K562 (cell line): ENCODE measurements around the gene SORCS2. TPM values are rescaled to one million over a fixed set of nuclear protein-coding genes. Genes with fewer than 3 reads are reported as not detected.

Experiments used
- ATAC-seq: fragments of 200-7000 bp; cut with Tn5 transposase; 3 replicates; pipeline ENCODE4 v1.9.1; 2020; ENCODE audit warnings: moderate library complexity
- BruUV-seq: library from RNA; stranded (reverse); fragments of 400-500 nt; replicated peaks from 2 replicates; lab custom pipeline; 2021; lab: Mats Ljungman, UMichigan
- CTCF ChIA-PET: fragments of 300-600 bp; formaldehyde crosslinking; extraction: SDS; loops from one replicate; lab custom pipeline; 2021; ENCODE audit warnings: low intra/inter-chr PET ratio; lab: Yijun Ruan, JAX
- POLR2A ChIA-PET: fragments of 300-600, 350-650 bp; sonication (Branson Sonifier 250); formaldehyde crosslinking; extraction: SDS; loops from one replicate; lab custom pipeline; 2021; ENCODE audit warnings: antibody characterized with exemption, inconsistent platforms; lab: Yijun Ruan, JAX
- DNase-seq, 4 experiments: peaks; one replicate each; pipeline versions ENCODE4 v3.0.0 to v3.0.0-alpha.2; 2011 to 2018; ENCODE audit warnings: low spot score in 3 of 4, mixed read lengths in 3 of 4; ENCODE audit errors: extremely low read depth in 1 of 4
- FAIRE-seq: peaks from 2 replicates; lab custom pipeline; 2011; peaks lifted over from hg19 to GRCh38; lab: Jason Lieb, UNC
- H2AFZ ChIP-seq: 2 replicates; pipeline ENCODE4 v1.6.0; 2011; ENCODE audit warnings: low read depth, low read length, control low read depth, inconsistent platforms
- H3K27ac ChIP-seq: fragments of 200-600 bp; 3 replicates; pipeline ENCODE4 v1.8.0; 2011; ENCODE audit warnings: low read depth, mild to moderate bottlenecking, control low read depth, inconsistent platforms, low read length, moderate library complexity, mixed read lengths; ENCODE audit errors: extremely low read depth
- H3K27me3 ChIP-seq, 2 experiments: fragments of 300-600 bp in 1 of 2; 2 replicates in 1 of 2; 3 replicates in 1 of 2; pipeline versions ENCODE4 v1.6.0 to v1.8.0; 2011; ENCODE audit warnings: inconsistent platforms in 2 of 2, low read length in 2 of 2, mild to moderate bottlenecking in 1 of 2, mixed read lengths in 1 of 2, moderate library complexity in 1 of 2; ENCODE audit not compliant: control insufficient read depth in 2 of 2, insufficient read depth in 2 of 2
- H3K36me3 ChIP-seq: fragments of 300-600 bp; 3 replicates; pipeline ENCODE4 v1.8.0; 2011; ENCODE audit warnings: mild to moderate bottlenecking, low read length, inconsistent platforms; ENCODE audit not compliant: control insufficient read depth, insufficient read depth
- H3K4me1 ChIP-seq, 2 experiments: fragments of 200-600 bp in 1 of 2; replicated peaks in 1 of 2; 2 replicates in 1 of 2; 3 replicates in 1 of 2; pipeline versions ENCODE4 v1.5.1 to v1.8.0; 2011; ENCODE audit warnings: inconsistent platforms in 2 of 2, low read length in 2 of 2, mild to moderate bottlenecking in 1 of 2, mixed read lengths in 1 of 2, moderate library complexity in 1 of 2; ENCODE audit not compliant: control insufficient read depth in 2 of 2, insufficient read depth in 2 of 2
- H3K4me2 ChIP-seq: 2 replicates; pipeline ENCODE4 v1.6.1; 2011; ENCODE audit warnings: low read length, control low read depth, inconsistent platforms, mixed read lengths; ENCODE audit not compliant: insufficient read depth
- H3K4me3 ChIP-seq: fragments of 200-600 bp; sonication (generic), shearing (Covaris generic); 2 replicates; pipeline ENCODE4 v1.5.1; 2016; ENCODE audit warnings: control low read depth, inconsistent platforms
- H3K79me2 ChIP-seq: fragments of 200-600 bp; 3 replicates; pipeline ENCODE4 v1.8.0; 2011; ENCODE audit warnings: low read length, inconsistent platforms; ENCODE audit not compliant: control insufficient read depth, insufficient read depth
- H3K9ac ChIP-seq, 2 experiments: 2 replicates each; pipeline versions ENCODE4 v1.6.0 to v1.6.1; 2011; ENCODE audit warnings: low read depth in 2 of 2, low read length in 2 of 2, control low read depth in 1 of 2, inconsistent platforms in 1 of 2, mild to moderate bottlenecking in 1 of 2, mixed read lengths in 1 of 2; ENCODE audit not compliant: insufficient read depth in 1 of 2
- H3K9me1 ChIP-seq: one replicate; pipeline ENCODE4 v1.6.0; 2011; ENCODE audit warnings: inconsistent platforms, mild to moderate bottlenecking, low read length, moderate library complexity; ENCODE audit not compliant: control insufficient read depth, insufficient read depth
- H3K9me3 ChIP-seq: replicated peaks from 2 replicates; pipeline ENCODE4 v1.5.1; 2011; ENCODE audit warnings: low read depth, low read length, inconsistent platforms; ENCODE audit not compliant: control insufficient read depth, insufficient read depth
- H4K20me1 ChIP-seq: replicated peaks from 2 replicates; pipeline ENCODE4 v1.6.1; 2011; ENCODE audit warnings: low read length, inconsistent platforms, mixed read lengths; ENCODE audit not compliant: control insufficient read depth, insufficient read depth
- ATF3 ChIP-seq, 2 experiments: fragments of 450-650 bp in 1 of 2; sonication (generic) in 1 of 2; formaldehyde crosslinking in 1 of 2; IDR thresholded peaks in 1 of 2; conservative IDR thresholded peaks in 1 of 2; 2 replicates each; pipeline versions ENCODE4 v1.6.1 to v1.8.1; 2016 to 2023; ENCODE audit warnings: mild to moderate bottlenecking in 2 of 2, moderate library complexity in 2 of 2, inconsistent platforms in 1 of 2, missing genetic modification reagents in 1 of 2
- CHCHD3 ChIP-seq: fragments of 250-450 bp; sonication (Bioruptor Pico); IDR thresholded peaks from 2 replicates; pipeline ENCODE4 v2.1.2; 2022; ENCODE audit warnings: mild to moderate bottlenecking
- CXXC5 ChIP-seq: fragments of 250-450 bp; sonication (Bioruptor Pico); IDR thresholded peaks from 2 replicates; pipeline ENCODE4 v1.8.0; 2022; ENCODE audit warnings: inconsistent platforms, mild to moderate bottlenecking, moderate library complexity
- E2F1 ChIP-seq: sonication (generic); formaldehyde crosslinking; IDR thresholded peaks from 2 replicates; pipeline ENCODE4 v1.8.1; 2023; ENCODE audit warnings: mild to moderate bottlenecking, missing genetic modification reagents, moderate library complexity
- ETV5 ChIP-seq: sonication (generic); formaldehyde crosslinking; IDR thresholded peaks from 2 replicates; pipeline ENCODE4 v1.4.0; 2020; ENCODE audit warnings: low read depth, mild to moderate bottlenecking, missing genetic modification reagents
- GABPA ChIP-seq: fragments of 200-800 bp; sonication (Bioruptor generic); conservative IDR thresholded peaks from 2 replicates; pipeline ENCODE4 v1.6.1; 2016; ENCODE audit warnings: low read depth, missing genetic modification characterization, missing compliant biosample characterization
- GATAD2B ChIP-seq: fragments of 450-650 bp; IDR thresholded peaks from 2 replicates; pipeline ENCODE4 v1.6.1; 2017; ENCODE audit warnings: mild to moderate bottlenecking, borderline replicate concordance
- HMGXB4 ChIP-seq: sonication (generic); formaldehyde crosslinking; IDR thresholded peaks from 2 replicates; pipeline ENCODE4 v1.8.1; 2023; ENCODE audit warnings: mild to moderate bottlenecking, missing genetic modification reagents
- MEIS2 ChIP-seq: fragments of 450-650 bp; IDR thresholded peaks from 2 replicates; pipeline ENCODE4 v1.6.1; 2014; ENCODE audit warnings: mild to moderate bottlenecking; ENCODE audit not compliant: partially characterized antibody
- NR1H2 ChIP-seq: sonication (generic); formaldehyde crosslinking; IDR thresholded peaks from 2 replicates; pipeline ENCODE4 v1.4.0; 2020; ENCODE audit warnings: mild to moderate bottlenecking, missing genetic modification reagents
- OTX1 ChIP-seq: fragments of 450-650 bp; formaldehyde crosslinking; IDR thresholded peaks from 2 replicates; pipeline ENCODE4 v1.4.0; 2022; ENCODE audit warnings: mild to moderate bottlenecking
- SIRT6 ChIP-seq: IDR thresholded peaks from one replicate; pipeline ENCODE4 v1.6.1; 2012; ENCODE audit warnings: low read depth, mild to moderate bottlenecking, control low read depth, inconsistent platforms, low read length, moderate library complexity
- TCF15 ChIP-seq: fragments of 250-450 bp; sonication (Bioruptor Pico); IDR thresholded peaks from 2 replicates; pipeline ENCODE4 v1.8.0; 2022; ENCODE audit warnings: moderate library complexity, mild to moderate bottlenecking, inconsistent platforms
- TFAP4 ChIP-seq: sonication (generic); formaldehyde crosslinking; IDR thresholded peaks from 2 replicates; pipeline ENCODE4 v1.8.0; 2022; ENCODE audit warnings: missing genetic modification reagents, mild to moderate bottlenecking, moderate library complexity, borderline replicate concordance
- ZNF75A ChIP-seq: fragments of 450-650 bp; formaldehyde crosslinking; IDR thresholded peaks from 2 replicates; pipeline ENCODE4 v1.4.0; 2020; ENCODE audit warnings: mild to moderate bottlenecking
- WGBS: fragments of 100-300 bp; shearing (Covaris generic); methylation state at CpG from one replicate; pipeline ENCODE4 v1.1.6; 2016; ENCODE audit warnings: low coverage, mixed read lengths; ENCODE audit not compliant: insufficient coverage; ENCODE audit errors: missing lambda C conversion rate; 5-methylcytosine and 5-hydroxymethylcytosine counted together
- in situ Hi-C: fragments of 300-500 bp; cut with MboI; formaldehyde crosslinking; loops from 4 replicates; pipeline ENCODE4 v1.15.0; 2018; ENCODE audit warnings: inconsistent platforms, mixed read lengths
- intact Hi-C: fragments of 100-400 bp; cut with micrococcal nuclease; formaldehyde crosslinking; loops from 2 replicates; pipeline ENCODE4 v1.14.2; 2022
- polyA plus RNA-seq, 8 experiments: library from polyadenylated mRNA; depleted of rRNA in 4 of 8; stranded (reverse) in 5 of 8; unstranded in 3 of 8; fragments of >200 nt; fragmentation: Nextera tagmentation in 2 of 8; fragmentation: Illumina TruSeq in 1 of 8; extraction: Ambion mirVana in 2 of 8; extraction: Trizol in 1 of 8; gene quantifications; 2 replicates each; pipeline versions ENCODE4 v1.2.1 to v1.2.3, GENCODE V29; 2011 to 2014; ENCODE audit warnings: inconsistent platforms in 1 of 8, missing spikeins in 1 of 8
- total RNA-seq, 7 experiments: library from RNA; depleted of rRNA in 6 of 7; stranded (reverse); fragments of >200 nt in 6 of 7; fragmentation: Illumina TruSeq in 2 of 7; extraction: Trizol in 2 of 7; gene quantifications; 2 replicates each; pipeline versions ENCODE4 v1.2.1 to v1.2.3, GENCODE V29; 2011 to 2021; ENCODE audit warnings: low replicate concordance in 1 of 7

The SORCS2 gene
- total and polyA plus RNA-seq, 9 of the 15 experiments (the other 6 are each of a cell fraction or from before 2014, with no cell fraction given): not detected

- no peaks in the 10 kb centered on the region for H4K20me1 ChIP-seq
- 12% methylated on average over 13 of the region's 13 CpGs for WGBS
- H3K4me1 ChIP-seq: no peaks in the 10 kb centered on the region; a peak in 1 of 5 replicates
- peaks cover 0 to 18% of the 10 kb centered on the region in 2 experiments; a peak in 2 of 5 replicates for H3K27me3 ChIP-seq
- BruUV-seq: no TSS peak
- no peak overlapping the region for H3K27ac ChIP-seq
- ChIA-PET POLR2A (no interaction called here), CTCF (no interaction called here)
- intact Hi-C loops (no loop called here), in situ Hi-C loops (no loop called here)
- H3K9me1 ChIP-seq: no peaks in the 10 kb centered on the region
- no peaks in the 10 kb centered on the region for H3K79me2 ChIP-seq
- peak; percentile 20 to 40 (median 30) for DNase-seq
- peak; percentile 76 for FAIRE-seq
- H3K36me3 ChIP-seq: no peaks in the 10 kb centered on the region
- peak; percentile 40; the same call in 1 of the 3 replicates for ATAC-seq
- no peak overlapping the region for H3K9ac ChIP-seq
- H3K4me2 ChIP-seq: peak overlapping the region; percentile 40; the same call in 1 of the 2 replicates
- no peaks in the 10 kb centered on the region; the same call in 1 of the 2 replicates for H3K9me3 ChIP-seq
- H2AFZ ChIP-seq: no peak overlapping the region
- H3K4me3 ChIP-seq: no peak overlapping the region
- no peak for TF ChIP-seq NR1H2 (CRISPR knock-in tag)
- no peak for TF ChIP-seq ATF3 (IDR thresholded peaks at IDR 0.05)
- TF ChIP-seq ATF3 (CRISPR knock-in tag; conservative IDR thresholded peaks at IDR 0.05): no peak
- TF ChIP-seq HMGXB4 (CRISPR knock-in tag): no peak
- no peak for TF ChIP-seq TCF15 (CRISPR knock-in tag)
- peak; percentile 29 for TF ChIP-seq MEIS2
- TF ChIP-seq GABPA: peak; percentile 79
- no peak for TF ChIP-seq CHCHD3 (CRISPR knock-in tag)
- TF ChIP-seq E2F1 (CRISPR knock-in tag): no peak
- TF ChIP-seq ETV5: 0 out of 2 replicates have a peak, but pooled peaks have one; percentile 33
- no peak for TF ChIP-seq CXXC5 (CRISPR knock-in tag)
- TF ChIP-seq SIRT6: no peak
- no peak for TF ChIP-seq OTX1 (CRISPR knock-in tag)
- TF ChIP-seq GATAD2B: no peak
- no peak for TF ChIP-seq ZNF75A
- no peak for TF ChIP-seq TFAP4
Measured at GRCh38 chr4:7781366-7781765, 589.0 kb downstream of the SORCS2 start.
